HepG2 (cell line): ENCODE results near the gene PDE2A.

Experiments
- ADNP ChIP-seq: sonication (generic); formaldehyde crosslinking; IDR thresholded peaks from 2 replicates; pipeline ENCODE4 v1.4.0; 2020; ENCODE audit warnings: missing genetic modification reagents
- NFYB ChIP-seq: sonication (generic); formaldehyde crosslinking; IDR thresholded peaks from 2 replicates; pipeline ENCODE4 v1.4.0; 2020; ENCODE audit warnings: missing genetic modification reagents

- no peak for TF ChIP-seq ADNP
- TF ChIP-seq NFYB (CRISPR knock-in tag), result no peak
Measured at GRCh38 chr11:72682238-72682857, 8.1 kb upstream of the PDE2A start.
